ENCODE measurements around the gene CDC73. TPM values are rescaled to one million over a fixed set of nuclear protein-coding genes. Genes with fewer than 3 reads are reported as not detected.
"Not testable (repeated sequence)": the region's sequence is repeated elsewhere in the genome, so short reads cannot be mapped to it uniquely, and the experiment has no call there.

CDC73 gene
- total RNA-seq, 1 experiment from 2014 or later, result 9.7 TPM

DNA sequence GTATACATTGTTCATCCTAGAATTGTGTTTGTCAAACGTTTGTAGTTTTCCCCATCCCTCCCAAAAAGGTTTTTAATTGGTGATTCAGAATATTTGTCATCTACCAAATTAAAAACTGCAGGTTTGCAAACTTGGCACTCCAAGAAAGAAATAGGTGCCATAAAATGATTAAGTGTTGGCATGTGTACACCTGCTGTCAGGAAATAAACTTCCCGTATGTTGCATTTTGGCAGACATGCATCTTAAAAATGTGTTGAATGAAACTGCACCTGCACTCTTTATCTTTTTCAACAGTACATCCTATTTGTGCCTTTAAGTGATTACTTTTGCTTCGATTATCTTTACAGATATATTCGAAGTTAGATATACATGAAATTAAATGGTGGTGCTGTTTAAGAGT, 57.3 kb downstream of the CDC73 start:
- no peak for DNase-seq (ENCODE audit: low spot score)

DNA sequence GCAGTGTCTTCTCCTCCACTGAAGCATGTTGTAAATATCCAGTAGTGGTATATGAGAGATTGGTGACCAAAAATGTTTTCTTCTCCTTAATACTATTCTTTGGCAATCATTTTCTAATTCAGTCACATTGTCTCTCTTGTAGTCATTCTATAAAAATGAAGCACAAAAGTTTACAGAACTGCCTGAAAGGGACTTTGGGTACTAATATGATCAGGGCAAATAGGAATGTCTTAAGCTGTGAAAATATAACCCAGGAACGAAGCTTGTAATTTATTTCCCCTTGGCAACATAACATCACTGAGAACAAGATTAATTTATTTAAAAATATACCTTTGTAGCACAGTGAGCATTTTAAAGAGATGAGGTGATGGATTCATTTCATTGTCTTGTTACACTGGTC, 59.7 kb downstream of the CDC73 start:
- no peak for DNase-seq (ENCODE audit: low spot score)

GRCh38 chr1:193181985-193182384, 60.2 kb downstream of the CDC73 start:
- DNase-seq (ENCODE audit: low spot score), result no peak

DNA sequence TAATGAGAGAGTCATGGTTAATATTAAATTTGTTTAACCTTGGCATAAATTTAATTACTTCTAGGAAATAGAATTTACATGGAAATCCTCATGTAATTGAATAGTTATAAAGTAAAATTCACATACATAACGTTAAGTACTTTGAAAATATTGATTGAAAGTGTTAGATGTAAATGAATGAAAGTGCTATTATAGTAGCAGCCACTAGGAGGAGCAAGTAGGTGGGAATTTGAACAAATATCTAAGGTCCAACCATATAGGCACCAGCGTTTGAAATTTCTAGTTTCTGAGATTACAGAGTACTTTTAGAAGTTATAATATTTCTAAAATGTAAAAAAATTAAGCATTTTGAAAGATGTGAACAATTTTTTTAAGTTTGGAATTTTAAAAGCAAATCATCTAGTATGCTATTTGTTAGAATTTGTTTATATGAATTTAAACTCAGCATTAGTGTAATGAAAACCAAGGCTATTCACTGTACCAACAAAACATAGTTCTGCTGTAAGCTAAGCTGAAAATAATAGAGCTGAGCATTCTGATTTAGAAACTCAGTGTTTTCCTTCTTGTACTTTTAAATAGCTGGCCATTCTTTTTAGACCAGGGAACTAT, 61.3 kb downstream of the CDC73 start:
- peak; percentile 72 for DNase-seq (ENCODE audit: low spot score)

DNA sequence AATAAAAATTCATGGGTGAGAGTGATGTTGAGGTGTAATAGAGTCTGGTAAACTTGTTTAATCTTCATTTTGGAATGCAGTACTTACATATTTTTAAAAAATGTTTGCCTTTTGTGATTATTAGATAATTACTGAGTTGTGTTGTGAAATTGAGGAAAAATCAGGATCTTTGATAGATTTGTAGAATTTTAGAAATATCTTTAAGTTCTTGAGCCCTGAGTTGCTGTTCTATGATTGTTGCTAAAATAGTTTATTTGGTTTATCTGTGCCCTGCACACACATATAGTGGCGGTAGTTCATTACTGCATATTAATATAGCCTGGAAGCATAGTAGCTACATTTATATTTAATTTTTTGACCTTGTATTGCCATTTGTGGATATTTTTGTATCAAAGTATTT, 62.9 kb downstream of the CDC73 start:
- DNase-seq (ENCODE audit: low spot score), result no peak

DNA sequence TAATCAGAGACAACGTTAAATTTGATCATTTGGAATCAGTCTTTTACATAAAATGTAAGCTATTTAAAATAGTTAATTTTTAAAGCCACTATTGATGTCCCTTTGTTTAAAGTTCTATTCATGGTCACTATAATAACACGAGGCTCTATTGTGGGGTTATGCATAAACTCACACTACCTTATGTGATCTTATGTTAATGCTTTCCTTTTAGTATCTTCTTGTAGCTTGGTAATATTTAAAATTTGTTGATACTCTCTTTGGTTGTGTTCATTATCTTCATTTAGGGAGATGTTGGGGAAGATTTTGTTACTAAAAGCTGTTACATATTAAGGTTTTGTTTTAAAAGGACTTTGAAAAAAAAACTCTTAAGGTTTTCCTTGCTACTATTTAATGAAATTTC, 63.4 kb downstream of the CDC73 start:
- no peak for DNase-seq (ENCODE audit: low spot score)

GRCh38 chr1:193185901-193186731, 64.3 kb downstream of the CDC73 start, which contains the start of gene B3GALT2:
Gene B3GALT2 (minus strand): TSS chr1:193186613. CDS start chr1:193181562, 5,051 bp downstream.
- DNase-seq (ENCODE audit: low spot score), result no peak

DNA sequence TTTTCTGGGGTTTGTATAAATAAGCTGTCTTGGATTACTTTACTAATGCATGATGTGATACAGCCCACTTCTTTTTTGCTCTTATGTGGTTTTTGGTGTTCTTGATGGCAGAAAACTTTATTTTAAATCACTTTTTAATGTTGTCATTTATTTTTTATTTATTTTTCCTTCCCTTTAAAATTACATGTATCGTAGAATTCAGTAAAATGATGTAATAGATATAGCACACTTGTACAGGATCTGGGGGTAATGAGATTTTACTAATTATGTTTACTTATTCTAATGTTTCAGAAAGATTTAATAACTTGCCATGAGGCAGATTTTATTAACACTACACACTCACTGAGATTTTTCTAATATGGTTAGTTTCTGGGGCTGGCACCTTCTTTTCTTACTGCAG, 65.3 kb downstream of the CDC73 start:
- no peak for DNase-seq (ENCODE audit: low spot score)

GRCh38 chr1:193188915-193189314, 67.1 kb downstream of the CDC73 start:
- DNase-seq (ENCODE audit: low spot score), result not testable (repeated sequence)

DNA sequence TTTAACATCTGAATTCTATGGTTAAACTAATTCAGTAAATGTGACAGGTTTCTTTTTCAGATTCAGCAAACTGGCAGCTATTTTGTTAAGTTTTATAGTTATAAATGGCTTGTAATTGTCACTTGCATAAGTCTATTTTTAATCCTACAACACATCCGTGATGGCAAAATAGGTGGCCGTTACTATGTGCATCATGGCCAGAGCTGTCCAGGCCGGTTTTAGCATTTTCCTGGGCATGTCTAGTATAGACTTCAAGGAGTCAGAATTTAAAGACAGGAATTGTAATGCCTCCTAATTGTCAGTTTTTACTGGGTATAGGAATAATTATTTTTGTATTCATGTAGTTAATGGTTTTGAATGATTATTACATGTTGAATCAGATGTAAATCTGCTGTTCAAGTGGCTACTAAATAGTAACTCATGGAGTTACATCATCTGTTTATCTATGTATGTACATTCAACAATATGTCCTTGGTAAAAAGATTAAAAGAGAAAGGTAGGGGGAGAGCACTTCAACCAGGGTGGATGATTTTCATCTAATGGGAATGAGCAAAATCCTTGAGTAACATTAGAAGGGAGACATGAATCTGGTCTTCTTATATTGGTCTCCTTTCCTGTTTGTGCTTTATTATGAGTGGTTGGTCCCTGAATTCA, 67.7 kb downstream of the CDC73 start:
- DNase-seq (ENCODE audit: low spot score), result no peak

- peak; percentile 25 for DNase-seq (ENCODE audit: low spot score)
Observed at GRCh38 chr1:193190096-193190744, 68.4 kb downstream of the CDC73 start.

GRCh38 chr1:193192586-193192985, 70.8 kb downstream of the CDC73 start:
- peak; percentile 24 for DNase-seq (ENCODE audit: low spot score)

GRCh38 chr1:193199940-193200339, 78.1 kb downstream of the CDC73 start:
- DNase-seq (ENCODE audit: low spot score), result no peak

- no peak for DNase-seq (ENCODE audit: low spot score)
Observed at GRCh38 chr1:193201021-193201420, 79.2 kb downstream of the CDC73 start.

GRCh38 chr1:193210996-193211395, 89.2 kb downstream of the CDC73 start:
- DNase-seq (ENCODE audit: low spot score), result no peak

DNA sequence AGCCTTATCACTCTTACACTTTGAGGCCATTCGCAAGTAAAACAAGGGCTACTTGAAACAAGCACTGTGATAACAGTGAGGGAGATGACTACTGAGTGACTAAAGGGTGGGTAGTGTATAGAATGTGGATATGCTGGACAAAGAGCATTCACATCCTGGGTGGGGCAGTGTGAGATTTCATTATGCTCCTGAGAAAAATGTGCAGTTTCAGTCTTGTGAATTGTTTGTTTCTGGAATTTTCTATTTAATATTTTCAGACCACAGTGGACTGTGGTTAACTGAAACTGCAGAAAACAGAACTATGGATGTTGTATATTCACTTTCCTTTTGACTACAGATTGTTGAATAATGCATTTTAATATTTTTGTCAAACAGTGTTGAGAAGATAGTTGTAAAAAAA, 89.7 kb downstream of the CDC73 start:
- DNase-seq (ENCODE audit: low spot score), result peak; percentile 78

DNA sequence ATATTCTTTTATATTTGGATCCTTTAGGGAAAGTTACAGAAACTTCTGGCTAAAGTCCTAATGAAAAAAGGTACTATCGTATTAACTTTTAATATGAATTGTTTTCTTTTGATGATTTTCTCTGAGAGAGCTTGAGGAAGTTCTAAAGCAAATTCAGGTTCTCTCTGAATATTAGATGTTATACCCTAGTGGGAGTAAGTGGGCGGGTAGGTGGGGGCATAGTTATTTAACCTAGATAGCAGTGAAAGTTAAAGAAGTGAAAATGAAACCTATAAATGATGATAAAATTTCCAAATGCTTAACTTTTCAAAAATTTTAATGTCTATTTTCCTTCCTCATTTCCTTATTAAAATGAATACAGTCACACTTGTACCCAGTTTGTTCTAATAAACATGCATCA, 90.8 kb downstream of the CDC73 start:
- DNase-seq (ENCODE audit: low spot score), result no peak

GRCh38 chr1:193213998-193214397, 92.2 kb downstream of the CDC73 start:
- DNase-seq (ENCODE audit: low spot score), result no peak

- no peak for DNase-seq (ENCODE audit: low spot score)
Observed at GRCh38 chr1:193216920-193217319, 95.1 kb downstream of the CDC73 start.

- no peak for DNase-seq (ENCODE audit: low spot score)
Observed at GRCh38 chr1:193219391-193219790, 97.6 kb downstream of the CDC73 start.

DNA sequence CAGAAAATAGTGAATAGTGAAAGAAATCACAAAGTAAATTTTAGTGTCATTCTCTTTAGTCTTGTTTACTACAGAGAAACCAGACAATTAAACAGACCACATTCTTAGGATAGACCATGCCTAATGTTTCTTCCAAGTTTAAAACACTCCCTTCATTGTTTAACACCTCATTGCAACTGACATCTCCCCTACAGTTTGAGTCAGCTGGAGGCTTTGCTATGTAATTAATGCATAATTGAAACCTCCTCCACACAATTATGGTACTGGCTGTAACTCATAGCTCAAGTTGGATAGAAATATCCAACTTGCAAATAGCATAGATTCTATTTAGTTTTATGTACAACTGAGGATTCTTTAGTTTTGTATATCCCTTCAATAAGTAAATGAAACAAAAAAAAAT, 99.8 kb downstream of the CDC73 start:
- no peak for DNase-seq (ENCODE audit: low spot score)

DNA sequence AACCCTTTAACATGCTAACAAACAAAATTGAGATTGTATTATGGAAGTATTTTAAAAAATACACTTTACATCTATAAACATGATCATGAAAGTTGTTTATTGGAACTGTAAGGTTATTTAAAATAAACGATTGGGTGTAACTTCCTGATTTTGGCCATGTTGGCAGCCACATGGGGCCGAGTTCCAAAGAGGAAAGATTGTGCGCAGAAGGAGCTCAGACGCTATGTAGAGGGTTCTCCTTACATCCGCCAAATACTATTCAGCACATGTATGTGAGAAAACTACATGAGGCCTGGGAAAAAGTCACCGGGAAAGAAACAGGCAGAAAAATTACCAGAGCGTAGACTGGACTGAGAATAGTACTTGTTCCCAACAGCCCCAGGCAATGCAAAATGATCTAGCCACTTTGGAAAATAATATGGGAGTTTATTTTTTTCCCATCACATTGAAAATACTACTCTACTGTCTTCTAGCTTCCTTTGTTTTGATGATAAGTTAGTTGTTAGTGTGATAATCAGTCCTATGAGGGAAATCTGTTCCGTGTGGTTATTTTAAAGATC, 100.3 kb downstream of the CDC73 start:
- DNase-seq (ENCODE audit: low spot score), result no peak
